Activated T-helper 1 cell treated with anti-CD3 and anti-CD28 coated beads, Interleukin-2, amount 50 U/mL, for 16 hours (primary cell): ENCODE data around the gene DOCK1.
"Not testable (repeated sequence)": the region's sequence is repeated elsewhere in the genome, so short reads cannot be mapped to it uniquely, and the experiment has no call there.

Experiments
- DNase-seq, 2 donors: peaks; one replicate each; pipeline ENCODE4 v3.0.0-alpha.2; 2020; ENCODE audit warnings: low read depth in 1 of 2, low spot score in 1 of 2

The DOCK1 gene

DNA sequence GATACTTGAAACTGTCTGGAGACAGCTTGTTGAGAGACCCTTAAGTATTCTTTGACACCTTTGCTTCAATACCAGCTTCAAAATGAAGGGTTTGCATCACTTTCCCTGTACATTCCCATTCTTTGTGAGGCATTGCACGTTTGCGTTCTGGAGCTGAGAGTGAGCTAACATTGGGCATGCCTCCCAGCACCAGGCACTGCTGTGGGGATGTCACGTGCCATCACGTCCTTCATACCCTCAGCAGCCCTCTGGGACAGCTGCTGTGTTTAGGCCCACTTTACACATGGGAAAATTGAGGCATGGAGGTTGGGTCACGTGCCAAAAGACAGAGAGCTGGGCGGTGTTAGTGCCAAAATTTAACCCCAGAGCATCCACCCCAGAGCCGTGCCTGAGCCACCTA lies 357.4 kb downstream of the DOCK1 start:
- DNase-seq: no peak

DNA sequence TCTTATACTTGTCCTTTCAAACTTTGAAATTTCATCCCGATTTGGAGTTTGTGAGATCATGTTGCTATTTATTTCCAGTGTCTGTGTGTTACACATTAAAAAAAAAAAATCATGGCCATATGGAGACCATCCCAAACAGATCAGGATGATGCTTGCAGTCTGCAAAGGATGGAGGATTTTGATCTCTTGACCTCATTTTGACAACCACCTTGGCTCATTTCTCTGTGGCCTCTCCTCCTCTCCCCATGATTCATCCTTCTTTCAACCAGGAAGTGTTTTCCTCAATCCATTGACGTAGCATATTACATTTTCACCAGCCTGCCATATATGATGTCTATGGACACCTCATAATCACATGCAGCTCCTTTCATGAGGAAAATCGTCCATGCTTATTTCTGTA lies 360.1 kb downstream of the DOCK1 start:
- no peak for DNase-seq

DNA sequence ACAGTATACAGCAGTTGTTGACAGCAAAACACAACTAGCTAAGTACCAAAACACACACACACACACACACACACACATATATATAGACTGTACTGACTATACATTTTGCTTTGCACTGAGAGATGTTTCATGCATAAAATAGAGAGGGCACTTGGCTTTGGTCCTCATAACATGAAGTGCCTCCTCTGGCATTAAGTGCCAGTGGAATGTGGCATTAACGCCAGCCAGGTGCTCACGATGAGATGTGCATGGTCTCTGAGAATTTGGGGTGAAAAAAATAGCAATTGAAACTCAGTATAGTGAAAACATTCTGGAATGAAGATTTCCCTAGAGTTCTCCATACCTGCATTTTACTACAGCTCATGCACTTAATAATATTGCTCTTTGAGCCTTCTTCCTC lies 361.2 kb downstream of the DOCK1 start:
- DNase-seq: no peak

DNA sequence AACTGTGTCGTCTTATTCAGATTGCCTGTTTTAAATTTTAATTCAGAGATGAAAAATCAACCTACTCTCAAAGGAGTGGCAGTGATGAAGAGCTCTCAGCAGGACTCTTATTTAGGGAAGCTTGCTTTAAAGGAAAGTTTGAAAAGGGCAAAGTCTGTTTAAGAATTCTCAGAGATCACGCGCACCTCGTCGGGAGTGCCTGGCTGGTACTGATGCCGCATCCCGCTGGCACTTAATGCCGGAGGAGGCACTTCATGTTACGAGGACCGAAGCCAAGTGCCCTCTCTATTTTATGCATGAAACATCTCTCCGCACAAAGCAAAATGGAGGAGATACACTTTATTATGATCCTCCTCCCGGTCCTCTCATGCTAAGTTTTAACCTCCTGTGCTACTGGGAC lies 362.2 kb downstream of the DOCK1 start:
- DNase-seq: no peak

DNA sequence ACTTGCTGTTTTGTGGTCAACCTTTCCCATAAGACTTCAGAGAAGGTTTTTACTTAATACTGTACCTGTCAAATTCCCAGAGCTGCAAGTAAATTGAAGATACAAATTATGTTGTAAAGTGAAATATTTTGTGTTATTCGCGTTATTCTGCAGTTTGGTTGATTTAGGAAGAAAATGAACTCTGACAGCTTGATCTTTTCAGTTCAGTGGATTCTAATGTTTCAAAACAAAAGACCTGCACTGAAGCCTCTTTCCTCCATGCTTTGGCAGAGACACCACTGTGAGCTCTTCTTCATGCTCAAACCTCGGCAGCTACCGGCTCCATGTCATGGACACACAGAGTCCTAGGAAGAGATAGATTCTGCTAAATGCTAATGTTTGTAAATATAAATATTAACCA lies 366.8 kb downstream of the DOCK1 start:
- DNase-seq: no peak

DNA sequence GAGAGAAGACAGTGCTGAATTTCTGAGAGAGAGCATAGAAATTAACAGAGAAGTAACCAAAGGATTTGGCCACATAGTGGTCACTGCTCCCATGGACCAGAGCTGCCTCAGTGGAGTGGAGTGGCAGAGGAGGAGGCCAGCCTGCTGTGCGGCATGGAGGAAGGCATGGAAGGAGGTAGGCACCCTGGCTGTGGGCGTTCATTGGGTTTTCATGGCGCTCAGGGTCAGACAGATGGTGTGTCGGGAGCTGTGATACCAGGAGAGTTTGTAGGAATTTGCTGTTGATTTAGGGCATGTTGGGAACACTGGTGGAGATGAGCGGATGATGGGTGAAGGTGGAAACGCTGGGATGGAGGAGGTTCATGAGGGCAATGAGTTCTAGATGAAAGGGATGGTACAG lies 370.0 kb downstream of the DOCK1 start:
- DNase-seq: no peak

DNA sequence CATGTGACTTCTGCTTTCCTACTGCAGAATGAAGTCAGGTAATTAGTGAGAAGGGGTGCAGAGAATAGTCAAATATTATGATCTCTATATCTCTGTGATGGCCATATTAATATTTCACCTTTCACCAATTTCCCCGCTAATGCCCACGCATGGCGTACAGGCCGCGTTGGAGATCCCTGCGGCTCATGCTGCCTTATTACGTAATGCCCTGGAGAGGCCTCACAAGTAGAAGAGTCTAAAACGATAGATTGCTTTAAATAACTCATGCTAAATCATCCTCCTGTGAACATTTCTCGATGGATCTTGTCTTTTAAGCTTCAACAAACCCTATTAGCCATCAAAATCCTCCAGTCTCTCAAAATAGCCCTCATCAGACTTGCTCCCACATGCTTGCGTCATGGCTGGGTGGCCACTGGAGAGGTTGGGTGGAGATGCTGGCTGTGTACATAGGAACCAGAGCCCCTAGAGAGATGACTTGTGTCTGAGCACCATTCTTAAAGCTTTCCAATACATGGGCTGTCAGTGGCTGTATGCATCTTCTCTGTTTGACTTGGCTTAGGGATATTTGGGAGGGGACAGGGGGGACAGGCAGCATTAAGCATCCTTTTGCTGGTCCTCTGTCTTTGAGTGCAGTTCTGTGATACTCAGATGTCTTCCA lies 370.7 kb downstream of the DOCK1 start:
- no peak for DNase-seq

DNA sequence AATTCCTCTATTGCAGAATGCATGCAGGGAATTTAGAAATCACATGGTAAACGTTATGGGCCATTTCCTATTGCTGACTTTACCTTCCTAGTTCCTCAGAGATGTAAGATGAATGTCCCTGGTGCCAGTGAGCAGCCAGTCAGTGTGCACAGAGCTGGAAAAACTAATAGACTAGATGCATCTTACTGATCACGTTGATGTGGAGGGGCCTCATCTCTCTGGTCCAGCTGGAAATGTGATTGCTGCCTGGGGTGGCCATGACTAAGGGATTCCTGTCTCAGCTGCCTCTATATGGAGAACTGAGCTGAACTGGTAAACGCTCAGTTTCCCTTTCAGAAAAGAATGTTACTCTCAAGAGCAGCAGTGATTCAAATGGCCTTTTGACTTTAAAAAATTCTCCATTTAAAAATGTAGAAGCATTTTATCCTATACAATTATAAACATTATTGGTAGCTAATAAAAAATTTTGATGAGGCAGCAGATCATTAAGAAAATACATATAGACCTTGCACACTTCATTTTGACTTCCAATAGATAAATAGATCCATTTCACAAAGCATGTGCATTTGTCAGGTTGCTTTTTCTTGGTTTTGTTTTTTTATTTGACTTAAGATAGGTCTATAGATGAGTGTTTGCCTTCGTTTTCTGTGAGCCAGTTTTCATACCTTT lies 371.7 kb downstream of the DOCK1 start:
- no peak for DNase-seq

DNA sequence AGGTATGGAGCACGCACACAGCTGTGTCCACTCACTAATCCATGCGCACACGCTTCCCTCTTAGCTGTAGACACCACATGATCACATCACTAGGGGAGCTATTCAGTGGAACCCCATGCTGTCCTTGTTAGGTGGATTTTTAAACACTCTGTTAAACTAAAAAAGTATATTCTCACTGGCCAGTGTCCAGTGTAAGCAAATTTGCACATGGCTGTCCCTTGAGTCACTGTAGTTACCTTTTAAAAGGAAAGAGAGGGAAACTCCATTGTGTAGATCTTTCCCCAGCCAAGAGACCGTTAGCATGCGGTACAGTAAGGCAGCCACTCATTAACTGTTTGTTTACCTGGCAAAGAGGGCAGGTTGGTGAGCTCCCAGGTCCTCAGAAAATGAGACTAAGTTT lies 372.8 kb downstream of the DOCK1 start:
- DNase-seq: no peak

DNA sequence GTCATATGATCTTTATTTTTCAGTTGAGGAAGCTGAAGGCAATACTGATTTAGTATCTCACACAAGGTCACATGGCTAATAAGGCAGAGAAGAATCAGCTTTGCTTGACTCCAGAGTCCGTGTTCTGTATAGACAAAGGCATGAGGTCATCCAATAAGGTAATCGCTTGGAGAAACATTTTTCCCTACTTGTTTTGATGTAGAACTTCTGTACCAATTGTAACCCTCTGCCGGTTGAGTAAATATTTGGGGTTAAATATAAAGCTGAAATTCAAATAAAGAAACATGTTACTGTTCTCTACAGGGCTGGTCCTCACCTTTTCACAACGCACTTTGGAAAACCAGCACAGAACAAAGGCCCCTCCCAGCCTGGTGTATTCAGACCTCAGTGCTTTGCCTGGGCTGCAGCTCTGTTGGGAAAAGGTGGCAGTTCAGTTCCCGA lies 374.1 kb downstream of the DOCK1 start:
- DNase-seq: no peak

DNA sequence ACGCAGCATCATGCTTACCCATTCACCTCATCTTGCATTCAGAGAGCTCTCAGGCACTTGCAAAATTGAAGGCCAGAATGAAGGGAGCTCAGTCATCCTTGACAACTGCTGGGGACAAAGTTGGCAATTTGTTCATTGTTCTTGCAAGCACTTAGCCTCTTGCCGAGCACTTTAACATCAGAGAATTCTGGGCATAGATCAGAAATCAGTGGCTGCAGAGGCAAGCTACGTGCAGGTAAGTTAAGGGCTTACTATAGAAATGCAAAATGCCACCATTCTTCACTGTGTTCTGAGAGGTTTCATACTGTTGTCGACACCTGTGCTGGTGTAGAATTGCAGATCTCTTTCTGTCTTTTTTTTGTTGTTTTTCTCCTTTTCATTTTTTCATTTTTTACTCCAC lies 375.2 kb downstream of the DOCK1 start:
- no peak for DNase-seq

DNA sequence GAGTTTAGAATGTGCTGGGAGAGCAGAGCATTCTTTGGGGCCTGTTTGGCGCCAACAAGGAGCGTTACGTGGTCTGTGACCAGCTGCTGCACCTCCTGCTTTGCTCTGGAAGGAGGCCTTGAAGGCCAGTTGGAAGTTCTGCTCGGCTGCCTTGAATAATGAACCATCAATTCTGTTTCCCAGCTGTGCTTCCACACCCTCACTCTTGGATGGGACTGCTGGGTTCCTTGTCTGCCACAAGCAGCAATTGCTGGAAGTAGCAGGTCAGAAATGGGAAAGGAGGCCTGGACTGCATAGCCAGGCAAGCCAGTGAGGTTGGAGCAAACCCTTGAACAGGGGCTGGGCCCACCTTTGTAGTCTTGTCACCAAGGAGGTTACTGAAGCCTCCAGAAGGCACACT lies 377.8 kb downstream of the DOCK1 start:
- DNase-seq: no peak

DNA sequence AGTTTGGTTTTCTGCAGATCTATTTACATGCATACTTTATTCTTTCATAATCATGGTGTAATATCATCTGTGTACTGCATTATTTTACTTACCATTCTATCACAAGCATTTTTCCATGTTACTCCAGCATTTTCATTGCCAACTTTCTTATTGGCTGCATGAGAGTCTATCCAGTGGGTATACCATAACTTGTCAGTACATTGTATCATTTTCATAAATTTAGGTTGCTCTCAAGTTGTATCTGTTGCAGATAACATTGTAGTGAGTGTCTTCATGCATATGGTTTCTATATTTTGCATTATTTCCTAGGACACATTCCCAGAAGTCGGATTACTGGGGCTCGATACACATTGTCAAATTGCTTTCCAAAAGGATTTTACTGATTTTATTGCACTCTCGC lies 378.3 kb downstream of the DOCK1 start:
- no peak for DNase-seq

DNA sequence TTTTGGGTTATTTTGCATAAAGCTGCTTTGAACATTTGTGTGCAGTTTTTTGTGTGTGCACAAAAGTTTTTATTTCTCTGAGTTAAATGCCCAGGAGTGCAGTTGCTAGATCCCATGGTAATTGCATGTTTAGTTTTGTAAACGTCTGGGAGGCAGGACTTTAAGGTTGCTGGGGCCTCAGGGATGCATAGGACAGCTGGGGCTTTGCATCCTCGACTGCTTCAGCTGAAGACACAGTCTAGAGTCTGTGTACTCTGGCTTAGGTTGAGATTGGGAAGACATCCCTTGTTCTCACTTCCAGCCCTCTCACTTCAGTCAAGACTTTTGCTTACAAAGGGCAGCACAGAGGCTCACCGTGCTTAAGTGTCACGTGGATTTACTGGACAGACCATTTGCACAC lies 385.6 kb downstream of the DOCK1 start:
- DNase-seq: no peak

DNA sequence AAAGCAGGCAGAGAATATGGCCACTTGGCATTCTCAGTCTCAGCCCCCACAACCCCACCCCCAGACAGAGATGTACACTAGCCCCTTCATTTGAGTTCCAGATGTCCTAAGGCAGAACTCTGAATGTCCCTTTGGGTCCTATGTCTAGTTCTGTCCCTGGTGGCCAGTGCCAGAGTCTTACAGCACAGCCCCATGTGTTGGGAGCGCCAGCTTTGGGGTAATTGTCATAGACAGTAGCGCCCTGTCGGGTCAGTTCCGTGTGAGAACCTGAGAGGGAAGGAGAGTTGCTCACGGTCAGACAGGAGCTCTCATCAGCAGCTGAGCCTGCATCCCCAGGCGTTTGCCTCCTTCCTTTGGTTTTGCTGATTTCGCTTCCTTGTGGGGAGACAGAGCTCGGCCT lies 386.1 kb downstream of the DOCK1 start:
- DNase-seq: no peak

DNA sequence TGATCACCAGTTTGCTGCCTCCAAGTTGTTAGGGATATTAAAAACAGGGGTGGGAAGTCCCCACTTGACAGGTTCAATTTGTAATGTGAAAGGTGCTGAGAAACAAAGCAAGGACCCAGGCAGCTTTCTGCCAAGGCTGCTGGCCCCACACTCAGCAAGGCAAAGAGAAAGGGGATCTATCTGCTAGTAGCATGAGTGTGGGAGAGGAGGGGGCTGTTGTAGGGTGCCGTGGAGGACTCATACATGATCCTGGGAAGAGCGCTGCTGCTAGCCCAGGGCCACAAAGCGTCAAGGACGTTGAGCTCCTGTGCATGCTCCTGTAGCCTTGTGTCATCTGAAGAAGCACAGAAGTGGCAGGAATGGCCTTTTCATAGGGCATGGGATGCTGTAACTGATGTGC lies 387.7 kb downstream of the DOCK1 start:
- DNase-seq: no peak

DNA sequence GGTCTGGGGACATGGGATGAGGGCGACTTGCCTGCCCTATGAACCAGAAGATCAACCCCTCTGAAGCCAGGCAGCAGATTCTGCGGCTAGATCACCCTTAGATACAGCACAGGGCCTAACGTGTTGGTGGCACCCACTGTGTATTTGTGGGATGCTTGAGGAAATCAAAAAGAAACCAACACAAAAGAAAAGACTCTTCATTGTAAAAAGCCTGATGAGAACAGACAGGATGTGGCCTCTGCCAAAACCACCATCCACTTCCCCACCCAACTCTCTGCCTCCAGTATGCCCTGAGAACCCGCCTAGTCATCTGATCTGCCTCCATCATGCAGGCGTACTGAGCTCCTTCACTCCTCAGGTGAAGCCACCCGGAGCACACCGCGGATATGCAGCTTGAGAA lies 388.4 kb downstream of the DOCK1 start:
- no peak for DNase-seq

DNA sequence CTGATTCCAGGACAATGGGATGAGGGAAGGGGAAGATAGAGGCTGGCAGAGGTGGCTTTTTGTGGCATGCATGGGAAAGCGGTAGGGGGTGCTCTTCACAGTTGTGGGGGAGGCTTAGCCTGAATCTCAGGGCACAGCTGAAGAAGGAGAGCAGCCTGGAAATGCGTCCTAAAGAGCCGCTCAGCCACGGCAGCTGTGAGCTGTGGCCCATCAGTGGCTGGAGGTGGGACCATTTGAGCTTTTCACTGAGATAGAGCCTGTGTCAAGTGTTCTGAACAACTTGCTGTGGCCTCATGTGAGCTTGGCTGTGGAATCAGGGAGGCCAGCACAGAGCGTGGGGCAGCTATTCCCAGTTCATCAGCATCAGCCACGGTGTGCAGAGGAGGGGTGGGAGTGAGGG lies 391.5 kb downstream of the DOCK1 start:
- DNase-seq: no peak

DNA sequence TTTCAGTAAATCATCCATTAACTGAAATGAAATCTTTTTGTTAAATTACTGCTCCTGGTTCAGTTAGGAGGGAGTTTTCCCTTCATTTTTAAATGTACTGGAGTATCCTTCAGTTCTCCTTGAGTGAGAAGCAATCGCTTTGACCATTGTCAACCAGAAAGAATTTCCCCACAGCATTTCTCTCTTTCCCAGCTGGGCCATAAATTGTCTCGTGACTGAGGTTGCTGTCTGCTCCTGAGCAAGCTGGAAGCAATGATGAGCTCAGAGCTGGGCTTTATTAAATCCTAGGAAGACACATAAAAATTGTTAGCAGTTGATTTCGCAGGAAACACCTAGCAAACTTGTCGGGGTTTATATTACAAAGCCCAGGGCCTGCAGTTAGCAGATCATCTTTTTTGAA lies 393.2 kb downstream of the DOCK1 start:
- DNase-seq: no peak

DNA sequence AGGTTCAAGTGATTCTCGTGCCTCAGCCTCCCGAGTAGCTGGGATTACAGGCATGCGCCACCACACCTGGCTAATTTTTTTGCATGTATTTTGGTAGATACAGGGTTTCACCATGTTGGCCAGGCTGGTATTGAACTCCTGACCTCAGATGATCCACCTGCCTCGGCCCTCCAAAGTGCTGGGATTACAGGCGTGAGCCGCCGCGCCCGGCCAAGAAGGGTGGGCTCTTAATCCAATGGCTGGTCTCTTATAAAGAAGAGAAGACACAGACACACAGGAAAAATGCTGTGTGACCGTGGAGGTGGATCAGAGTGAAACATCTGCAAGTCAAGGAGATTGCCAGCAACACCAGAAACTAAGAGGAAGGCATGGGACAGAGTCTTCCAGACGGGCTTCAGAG lies 394.0 kb downstream of the DOCK1 start:
- DNase-seq: not testable (repeated sequence)

DNA sequence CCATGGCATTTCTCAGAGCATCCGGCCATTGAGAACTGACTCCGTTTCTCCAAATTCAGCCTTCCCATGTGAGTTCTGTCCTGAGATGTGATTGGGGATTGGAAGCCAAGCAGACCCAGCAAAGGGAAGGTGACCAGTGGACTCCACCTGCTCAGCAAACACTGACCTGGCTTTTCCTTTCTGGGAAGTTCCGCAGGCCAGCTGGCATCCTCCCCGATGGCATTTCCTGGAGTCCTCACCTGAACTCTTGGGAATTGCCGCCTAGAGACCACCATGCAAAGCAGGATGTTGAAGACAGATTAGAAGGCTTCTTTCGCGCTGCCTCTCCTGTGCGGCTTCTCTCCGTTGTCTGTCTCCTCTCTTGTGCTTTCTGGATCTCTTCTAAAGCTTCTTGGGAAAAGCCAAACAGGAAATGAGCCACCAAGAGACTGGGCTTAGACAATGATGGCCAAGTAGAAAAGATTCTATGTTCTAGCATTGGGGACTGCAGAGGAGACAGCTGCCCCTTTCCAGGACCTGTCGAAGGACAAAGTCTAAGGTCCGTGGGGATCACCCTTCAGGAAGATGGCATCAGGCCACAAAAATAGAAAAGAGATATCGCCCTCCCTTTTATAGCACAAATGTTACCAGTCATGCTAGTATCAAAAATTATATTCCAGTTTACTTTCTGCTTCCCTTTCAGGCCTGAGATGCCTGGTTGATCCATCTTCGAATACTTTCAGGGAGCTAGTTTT lies 394.9 kb downstream of the DOCK1 start:
- no peak for DNase-seq

DNA sequence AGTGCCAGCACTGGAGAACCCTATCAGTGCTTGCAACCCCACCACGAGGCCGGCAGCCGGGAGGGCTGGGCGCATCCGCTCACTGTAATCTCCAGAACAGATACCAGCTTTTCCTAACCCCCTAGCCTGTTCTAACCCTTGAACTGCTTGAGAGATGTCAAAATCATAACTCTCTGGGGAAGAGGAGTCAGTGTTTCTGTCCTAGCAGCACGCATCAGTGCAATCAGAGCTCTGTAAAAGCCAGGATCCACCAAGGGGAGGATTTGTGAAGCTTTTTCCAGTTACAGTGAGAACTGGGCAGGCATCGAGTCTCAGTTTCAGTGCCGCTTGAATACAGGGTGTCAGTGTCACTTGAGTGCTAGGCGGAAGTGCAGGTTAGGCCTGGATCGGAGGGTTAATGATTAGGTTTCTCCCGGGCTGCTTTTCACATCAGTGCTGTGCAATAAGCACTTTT lies 395.7 kb downstream of the DOCK1 start:
- no peak for DNase-seq
